Ramos (cell line): ENCODE data around the gene CALHM3.
"Not testable (repeated sequence)": the region's sequence is repeated elsewhere in the genome, so short reads cannot be mapped to it uniquely, and the experiment has no call there.

Source experiments
- in situ Hi-C: fragments of 300-500 bp; cut with MboI; formaldehyde crosslinking; loops from one replicate; pipeline ENCODE4 v1.14.3; 2022; ENCODE audit warnings: low sequenced_read_pairs; ENCODE audit not compliant: unreplicated experiment

The CALHM3 gene

DNA sequence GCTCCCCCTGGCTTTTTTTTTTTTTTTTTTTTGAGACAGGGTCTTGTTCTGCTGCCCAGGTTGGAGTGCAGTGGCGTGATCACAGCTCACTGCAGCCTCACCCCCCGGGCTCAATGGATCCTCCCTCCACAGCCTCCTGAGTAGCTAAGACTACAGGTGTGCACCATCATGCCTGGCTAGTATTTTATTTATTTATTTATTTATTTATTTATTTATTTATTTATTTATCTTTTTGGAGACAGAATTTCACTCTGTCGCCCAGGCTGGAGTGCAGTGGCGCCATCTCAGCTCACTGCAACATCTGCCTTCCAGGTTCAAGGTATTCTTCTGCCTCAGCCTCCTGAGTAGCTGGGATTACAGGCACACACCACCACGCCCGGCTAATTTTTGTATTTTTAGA, 24.7 kb upstream of the CALHM3 start:
- in situ Hi-C loops: not testable (repeated sequence)

DNA sequence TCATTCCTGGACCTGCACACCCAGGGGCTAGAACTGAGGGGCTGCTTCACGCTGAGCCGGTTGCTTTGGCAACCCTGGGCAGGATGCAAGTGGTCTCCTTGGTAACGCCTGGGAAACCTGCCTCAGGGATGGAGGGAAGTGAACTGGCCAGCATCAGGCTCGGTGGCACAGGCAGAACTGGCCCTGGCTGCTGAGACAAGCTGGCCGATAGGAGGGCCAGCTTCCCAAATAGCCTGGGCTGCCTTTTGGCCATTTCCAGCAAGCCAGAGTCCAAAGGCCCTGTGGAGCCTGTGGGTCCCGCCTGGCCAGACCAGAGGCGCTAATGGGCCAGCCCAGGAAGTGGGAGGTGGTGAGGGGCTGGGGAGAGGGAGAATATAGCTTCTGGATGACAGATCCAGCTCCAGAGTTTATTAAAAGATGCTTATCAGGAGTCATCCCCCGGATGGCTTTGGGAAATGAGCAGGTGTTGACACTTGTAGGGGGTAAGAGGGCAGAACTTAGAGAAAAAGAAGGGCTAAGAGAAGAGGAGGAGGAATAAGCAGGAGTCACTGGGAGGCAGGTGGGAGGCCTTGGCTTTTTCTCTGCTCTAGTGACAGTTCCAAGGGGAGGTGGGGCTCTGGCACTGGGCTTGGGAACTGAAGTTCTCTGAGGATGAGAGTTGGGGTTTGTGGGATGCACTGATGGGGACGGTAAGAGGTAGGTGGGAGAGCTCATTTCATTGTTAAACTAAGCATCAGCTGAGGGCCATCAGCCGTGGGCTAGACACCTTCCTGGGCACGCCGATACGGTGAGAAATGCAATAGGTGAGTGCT, 24.0 kb upstream of the CALHM3 start:
- in situ Hi-C loops: no loop called here

DNA sequence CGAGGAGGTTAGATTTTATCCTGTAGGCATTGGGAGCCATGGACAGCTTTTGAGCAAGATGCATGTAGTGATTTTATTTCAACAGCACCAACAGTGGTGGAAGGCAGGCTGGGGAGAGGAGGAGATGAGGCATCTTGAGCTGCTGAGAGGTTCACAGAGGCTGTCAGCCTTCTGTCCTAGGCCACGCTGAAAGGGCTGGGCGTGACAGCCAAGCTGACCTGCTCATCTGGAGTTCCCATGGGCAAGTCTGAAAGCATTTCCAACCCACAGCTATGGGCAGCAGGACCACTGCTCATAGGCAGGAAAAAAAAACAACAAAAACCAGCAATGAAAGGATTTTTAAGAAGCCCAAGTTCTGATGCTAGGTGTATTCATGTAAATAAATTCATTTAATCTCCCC, 22.1 kb upstream of the CALHM3 start:
- in situ Hi-C loops: no loop called here

DNA sequence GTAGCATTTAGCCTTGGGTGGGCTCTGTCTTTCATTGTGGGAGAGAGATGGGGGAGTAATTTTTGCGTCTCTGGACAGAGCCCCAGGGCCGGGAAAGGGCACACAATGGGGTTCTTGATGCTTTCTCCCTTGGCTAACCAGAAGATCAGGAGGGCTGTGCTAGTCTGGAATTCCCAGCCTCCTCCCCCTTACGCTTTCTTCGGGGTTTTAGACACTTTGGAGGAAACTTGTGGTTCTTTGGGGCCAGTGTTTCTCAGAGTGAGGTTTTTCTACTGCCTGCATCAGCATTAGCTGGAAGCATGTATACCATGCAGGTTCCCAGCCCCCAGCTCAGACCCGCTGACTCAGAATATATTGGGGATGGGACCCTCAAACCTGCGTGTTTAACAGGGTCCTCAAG, 21.4 kb upstream of the CALHM3 start:
- in situ Hi-C loops: no loop called here

DNA sequence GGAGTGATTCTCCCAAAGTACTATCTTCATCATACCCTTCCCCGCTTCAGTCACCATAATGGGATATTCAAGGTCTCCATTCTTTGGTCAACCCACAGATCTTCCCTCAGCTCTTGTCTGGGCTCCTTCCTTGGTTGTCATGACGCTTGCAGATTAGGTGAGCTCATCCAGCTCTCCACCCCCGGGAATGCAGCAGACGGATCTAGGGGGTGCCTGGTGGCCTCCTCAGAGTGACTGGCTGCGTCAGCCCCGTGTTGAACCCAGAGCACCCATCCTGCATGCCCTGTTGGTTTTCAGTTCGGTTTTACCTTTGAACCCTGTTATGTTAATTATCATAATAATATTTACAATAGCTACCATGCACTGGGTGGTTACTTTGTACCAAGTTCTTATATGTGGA, 20.8 kb upstream of the CALHM3 start:
- in situ Hi-C loops: loop anchor here (25.0 kb wide), 1 partner anchor 588 kb away; the partner anchor contains the start of gene CNNM2

DNA sequence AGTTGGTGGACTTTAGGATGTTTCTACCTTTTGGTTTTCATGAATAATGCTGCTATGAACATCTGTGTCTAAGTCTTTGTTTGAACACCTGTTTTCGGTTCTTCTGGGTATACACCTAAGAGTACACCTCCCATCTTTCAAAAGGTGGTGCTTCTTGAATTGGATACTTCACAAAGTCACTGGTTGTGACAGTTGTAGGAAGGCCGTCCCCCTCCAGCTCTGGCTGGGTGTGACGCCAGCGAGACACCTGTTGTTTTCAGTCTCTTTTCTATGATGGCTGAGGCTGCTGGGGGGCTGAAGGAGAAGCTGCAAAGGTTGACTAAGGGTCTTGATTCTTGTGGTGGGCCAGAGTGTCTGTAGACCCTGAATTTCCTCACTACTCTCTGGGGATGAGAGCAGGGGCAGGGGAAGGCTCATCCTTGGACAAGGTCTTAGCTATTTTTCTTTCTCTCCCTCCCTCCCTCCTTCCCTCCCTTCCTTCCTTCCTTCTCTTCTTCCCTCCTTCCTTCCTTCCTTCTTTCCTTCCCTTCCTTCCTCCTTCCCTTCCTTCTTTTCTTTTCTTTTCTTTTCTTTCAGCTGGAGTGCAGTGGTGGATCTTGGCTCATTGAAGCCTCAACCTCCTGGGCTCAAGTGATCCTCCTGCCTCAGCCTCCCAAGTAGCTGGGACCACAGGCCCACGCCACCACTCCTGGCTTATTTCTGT, 20.0 kb upstream of the CALHM3 start:
- in situ Hi-C loops: loop anchor here (25.0 kb wide), 1 partner anchor 587 kb away; the partner anchor contains the start of gene CNNM2

DNA sequence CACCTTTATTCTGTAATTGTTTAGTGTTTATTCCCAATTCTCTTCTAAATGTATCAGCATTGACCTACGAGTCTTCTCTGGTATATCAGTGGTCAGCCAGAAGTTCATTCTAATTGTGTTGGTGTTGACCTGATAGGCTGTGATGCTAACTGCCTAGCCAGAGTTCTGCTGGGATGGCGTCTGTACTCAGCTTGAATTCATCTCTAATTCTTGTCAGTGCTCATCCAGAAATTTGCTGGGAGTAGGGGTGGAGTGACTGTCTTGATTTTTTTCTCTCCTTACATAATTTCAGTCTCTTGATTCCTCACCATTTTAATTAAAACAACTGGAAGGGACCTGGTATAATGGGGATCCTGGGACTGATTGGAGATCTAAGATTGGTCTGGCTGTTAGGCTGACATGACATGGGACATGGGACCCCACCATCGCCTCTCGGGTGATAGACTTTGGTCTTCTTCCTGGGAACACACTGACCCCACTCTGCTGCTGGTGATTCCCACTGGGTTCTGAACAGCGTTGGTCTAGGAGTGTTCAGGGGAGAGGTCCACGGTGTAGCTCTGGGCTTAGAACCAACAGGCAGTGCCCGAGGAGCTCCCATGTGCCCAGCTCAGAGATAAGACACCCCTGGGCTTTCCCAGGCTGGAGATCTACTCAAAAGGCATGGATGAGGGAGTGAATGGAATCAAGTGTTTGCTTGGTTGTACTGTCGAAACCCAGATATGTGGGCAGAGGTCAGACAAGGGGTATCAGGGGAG, 18.3 kb upstream of the CALHM3 start:
- in situ Hi-C loops: loop anchor here (25.0 kb wide), 1 partner anchor 585 kb away; the partner anchor contains the start of gene CNNM2

DNA sequence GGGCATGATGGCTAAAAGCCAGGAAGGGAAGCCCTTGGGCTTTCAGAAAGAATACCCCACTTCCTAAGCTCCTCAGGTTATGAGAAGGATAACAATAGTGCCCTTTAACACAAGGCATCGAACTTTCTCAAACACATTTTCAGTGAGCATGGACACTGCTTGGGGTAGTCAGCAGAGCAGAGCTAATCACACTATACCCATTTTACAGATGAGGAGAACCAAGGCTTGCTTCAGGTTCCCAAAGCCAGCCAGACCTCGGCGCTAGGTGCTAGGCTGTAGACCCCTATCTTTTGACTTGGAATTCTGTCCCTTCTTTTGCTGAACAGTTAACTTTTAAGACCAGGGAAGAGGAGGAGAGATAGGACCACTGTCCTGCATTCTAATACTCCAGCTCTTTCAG, 16.3 kb upstream of the CALHM3 start:
- in situ Hi-C loops: loop anchor here (25.0 kb wide), 1 partner anchor 583 kb away; the partner anchor contains the start of gene CNNM2

DNA sequence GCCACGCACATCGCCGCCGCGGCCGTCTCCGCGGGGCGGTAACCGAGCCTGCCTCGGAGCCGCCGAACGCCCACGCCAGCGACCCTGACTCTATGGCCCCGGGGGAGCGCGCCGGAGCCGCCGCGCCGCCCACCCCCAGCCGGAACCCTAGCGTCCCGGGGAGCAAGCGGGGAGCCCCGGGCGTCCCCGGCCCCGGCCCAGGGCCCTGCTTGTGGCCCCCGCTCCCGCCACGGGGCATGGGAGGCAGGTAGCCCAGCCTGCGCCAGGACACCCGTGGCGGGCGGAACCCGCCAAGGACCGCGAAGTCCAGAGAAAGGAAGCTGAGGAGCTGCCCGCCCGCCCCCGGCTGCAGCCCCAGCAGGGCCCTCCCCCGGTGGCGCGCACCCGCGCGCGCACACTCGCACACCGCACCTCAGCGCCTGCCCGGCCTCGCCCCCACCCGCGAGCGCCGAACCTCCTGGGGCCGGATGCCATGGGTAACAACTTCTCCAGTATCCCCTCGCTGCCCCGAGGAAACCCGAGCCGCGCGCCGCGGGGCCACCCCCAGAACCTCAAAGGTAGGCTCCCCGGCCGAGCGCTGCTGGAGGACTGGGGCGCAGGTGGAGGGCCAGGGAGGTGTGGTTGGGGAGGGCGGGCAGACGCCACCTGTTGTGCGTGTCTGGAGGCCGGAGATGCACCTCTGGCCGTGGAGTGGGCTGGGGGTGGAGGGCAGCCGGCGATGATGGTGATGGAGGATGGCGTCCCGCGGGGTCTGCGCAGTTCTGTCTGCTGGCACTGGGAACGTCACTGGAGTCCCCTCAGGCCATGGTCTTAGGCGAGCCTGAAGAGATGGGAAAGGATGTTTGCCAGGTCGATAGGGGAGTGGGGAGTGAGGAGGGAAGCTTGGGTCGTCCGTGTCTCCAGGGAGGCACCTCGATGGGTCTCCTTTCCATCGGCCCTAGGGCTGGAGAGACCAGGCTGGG, 15.2 kb upstream of the CALHM3 start:
- in situ Hi-C loops: loop anchor here (25.0 kb wide), 1 partner anchor 582 kb away; the partner anchor contains the start of gene CNNM2

DNA sequence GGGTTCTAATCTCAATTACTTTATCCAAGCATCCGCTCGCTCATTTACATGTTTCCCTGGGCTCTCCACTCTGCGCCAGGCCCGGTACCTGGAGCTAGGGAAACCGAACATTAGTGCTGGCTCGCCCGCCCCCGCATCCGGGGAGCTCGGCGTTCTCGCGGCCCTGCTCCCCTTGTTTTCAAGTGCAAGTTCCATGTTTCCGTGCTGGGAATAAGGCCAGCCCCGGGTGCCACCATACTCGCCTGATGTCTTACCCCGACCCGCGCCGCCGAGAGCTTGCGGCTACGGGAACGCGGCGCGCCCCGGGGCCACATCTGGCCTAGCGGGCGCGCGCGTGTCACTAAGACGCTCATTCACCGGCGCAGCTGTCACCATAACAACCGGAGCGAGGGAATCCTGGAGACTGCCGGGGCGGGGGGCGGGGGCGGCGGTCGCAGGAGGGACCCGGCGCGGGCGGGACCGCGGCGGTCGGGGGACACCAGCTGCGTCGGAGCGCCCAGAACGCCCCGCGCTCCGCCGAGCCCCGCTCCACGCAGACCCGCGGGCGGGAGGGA, 14.4 kb upstream of the CALHM3 start, which contains the start of gene NEURL1:
NEURL1 (plus strand) TSS at position 344 of the 554 bp plus-strand sequence. CDS start 683 bp downstream, outside the sequence.
- in situ Hi-C loops: loop anchor here (25.0 kb wide), 1 partner anchor 581 kb away; the partner anchor contains the start of gene CNNM2

DNA sequence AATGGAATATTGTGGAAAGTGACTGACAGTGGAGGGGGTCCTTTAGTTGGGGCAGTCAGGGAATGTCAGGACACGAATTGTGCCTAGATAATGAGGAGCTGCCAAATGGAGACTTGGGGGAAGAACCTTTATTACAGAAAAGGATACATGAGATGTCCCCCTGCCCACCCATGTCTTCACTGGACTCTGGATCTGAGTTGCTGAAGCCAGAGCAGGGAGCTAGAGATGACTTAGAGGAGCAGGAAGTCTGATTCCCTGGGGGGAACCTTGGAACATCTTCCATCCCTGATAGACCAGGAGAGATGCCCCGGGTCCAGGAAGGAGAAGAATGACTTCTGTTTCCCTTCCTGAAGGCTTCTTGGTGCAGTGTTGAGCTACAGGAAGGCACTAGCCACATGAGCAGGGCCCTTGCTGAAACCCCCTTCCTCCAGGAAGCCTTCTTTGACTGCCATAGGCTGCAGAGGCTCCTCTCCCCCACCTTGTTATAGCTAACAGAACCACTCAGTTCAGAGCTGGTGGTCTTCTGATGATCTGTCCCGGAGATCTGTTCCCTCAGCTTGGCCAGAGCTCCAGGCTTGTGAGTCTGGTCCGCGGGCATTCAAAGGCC, 13.7 kb upstream of the CALHM3 start:
- in situ Hi-C loops: loop anchor here (25.0 kb wide), 1 partner anchor 580 kb away; the partner anchor contains the start of gene CNNM2

DNA sequence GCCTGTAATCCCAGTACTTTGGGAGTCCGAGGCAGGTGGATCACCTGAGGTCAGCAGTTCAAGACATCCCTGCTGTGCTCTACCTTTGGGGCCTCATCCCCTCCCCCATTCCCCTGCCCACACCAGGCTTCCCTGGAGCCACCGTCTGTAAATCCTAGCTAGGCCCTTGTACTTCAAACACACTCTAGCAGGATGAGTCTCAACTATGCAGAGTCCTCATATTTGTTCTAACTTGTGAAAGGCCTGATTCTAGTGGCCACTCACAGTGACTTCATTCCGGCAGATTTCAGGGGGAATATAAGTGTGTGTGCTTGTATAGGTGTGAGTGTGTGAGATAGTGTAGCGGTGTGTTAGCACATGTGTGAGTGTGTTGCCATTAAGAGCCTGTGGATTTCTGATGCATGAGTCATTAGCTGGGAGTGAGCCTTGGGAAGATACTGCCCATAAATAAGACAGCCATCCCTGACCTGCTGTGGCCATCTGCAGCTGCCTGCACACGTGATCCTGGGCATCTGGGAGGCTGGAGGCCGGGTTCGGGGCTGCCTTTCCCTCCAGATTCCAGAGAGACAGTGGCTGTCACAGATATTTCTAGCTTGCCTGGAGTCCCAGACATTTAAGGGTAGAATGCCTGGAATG, 12.8 kb upstream of the CALHM3 start:
- in situ Hi-C loops: loop anchor here (25.0 kb wide), 1 partner anchor 580 kb away; the partner anchor contains the start of gene CNNM2

DNA sequence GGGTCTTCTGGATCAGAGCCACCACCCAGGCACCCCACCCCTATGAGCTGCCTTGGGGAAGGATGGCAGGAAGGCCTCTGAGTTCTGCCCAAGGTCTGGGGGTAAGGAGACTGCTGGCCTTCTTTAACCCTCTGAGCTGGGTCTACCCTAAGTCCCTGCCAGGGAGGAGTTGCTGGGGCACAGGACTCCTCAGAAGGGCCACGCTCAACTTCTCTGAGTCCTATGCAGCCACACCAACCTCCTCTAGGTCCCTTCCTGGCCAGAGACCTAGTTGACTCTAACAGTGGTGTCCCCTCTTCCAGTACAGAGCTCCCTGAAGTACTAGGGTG, 11.9 kb upstream of the CALHM3 start:
- in situ Hi-C loops: loop anchor here (25.0 kb wide), 1 partner anchor 579 kb away; the partner anchor contains the start of gene CNNM2

DNA sequence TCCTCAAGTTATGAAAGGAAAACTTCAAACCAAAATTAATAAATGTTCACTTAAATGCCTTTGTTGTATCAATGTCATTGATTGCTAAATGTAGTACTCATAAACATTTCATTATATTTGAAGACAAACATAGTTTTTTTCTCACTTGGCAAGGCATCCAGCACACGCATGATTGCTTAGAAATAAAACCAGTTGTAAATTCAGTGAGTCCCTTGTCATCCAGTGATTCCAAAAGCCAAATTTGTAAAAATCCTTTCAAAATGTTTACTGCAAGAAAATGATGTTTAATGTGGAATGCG, 8.3 kb upstream of the CALHM3 start:
- in situ Hi-C loops: loop anchor here (25.0 kb wide), 1 partner anchor 575 kb away; the partner anchor contains the start of gene CNNM2

DNA sequence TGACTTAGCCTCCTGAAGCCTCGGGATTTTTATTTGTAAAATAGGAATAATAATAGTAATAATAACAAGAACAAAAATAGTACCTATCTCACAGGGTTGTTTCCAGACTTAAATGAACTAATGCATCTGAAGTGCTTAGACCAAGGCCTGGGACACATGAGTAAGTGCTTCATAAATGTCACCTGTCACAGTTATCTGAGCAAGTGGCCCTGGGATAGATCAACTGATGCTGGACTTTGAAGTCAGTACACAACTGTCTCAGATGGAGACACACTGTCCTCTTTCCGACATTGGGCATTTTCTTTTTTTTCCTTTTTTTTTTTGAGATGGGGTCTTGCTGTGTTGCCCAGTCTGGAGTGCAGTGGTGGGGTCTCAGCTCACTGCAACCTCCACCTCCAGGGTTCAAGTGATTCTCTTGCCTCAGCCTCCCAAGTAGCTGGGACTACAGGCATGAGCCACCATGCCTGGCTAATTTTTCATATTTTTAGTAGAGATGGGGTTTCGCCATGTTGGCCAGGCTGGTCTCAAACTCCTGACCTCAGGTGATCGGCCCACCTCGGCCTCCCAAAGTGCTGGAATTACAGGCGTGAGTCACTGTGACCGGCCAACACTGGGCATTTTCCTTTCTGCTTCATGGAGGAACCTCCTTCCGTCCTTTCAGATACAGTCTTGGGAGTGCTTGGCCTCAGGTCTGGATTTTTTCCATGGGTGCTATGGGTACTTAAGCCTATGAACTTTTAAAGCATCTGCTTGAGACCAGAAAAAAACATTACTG, 7.8 kb upstream of the CALHM3 start:
- in situ Hi-C loops: loop anchor here (25.0 kb wide), 1 partner anchor 575 kb away; the partner anchor contains the start of gene CNNM2

DNA sequence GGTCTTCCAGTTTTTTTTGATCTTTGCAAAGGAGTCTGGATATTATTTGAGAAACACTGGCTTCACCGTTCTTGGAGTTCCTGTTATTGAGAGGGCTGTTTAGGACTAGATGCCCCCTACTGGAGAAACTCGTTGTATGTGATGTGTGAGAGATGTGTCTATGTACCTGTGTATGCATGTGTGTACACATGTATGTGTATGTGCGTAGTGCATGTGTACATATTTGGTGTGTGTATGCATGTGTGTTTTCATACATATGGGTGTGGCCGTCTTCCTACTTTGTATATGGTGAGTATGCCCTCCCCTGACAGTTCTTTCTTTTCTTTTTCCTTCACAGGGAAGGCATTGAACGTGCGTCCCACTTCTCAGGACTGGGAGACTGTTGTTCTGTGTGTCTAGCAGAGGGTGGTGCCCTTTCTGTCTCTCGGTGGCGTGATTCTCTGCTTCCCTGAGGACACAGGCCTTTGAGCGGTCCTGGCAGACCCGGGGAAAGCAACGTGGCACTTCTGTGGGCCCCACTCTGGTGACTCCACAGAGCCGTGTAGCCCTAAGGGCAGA, 3.0 kb upstream of the CALHM3 start:
- in situ Hi-C loops: loop anchor here (25.0 kb wide), 1 partner anchor 570 kb away; the partner anchor contains the start of gene CNNM2

DNA sequence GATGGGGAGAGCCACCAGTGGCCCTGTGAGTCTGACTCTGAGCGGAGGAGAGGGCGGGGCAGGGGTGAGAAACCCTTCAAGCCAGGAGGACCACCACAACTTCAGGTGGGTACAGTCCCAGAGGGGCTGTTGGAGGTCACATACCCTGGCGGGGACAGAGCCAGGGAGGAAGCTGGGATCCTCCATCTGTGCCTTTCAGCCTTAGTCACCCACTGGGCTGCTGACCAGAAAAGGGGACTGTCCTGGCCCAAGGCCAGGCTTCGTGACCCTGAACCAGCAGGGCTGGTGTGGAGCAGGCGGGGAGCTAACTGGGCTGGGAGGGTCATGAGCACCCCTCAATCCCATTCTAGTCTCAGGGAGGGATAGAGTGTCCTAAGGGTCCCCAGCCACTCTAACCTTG, 1.5 kb upstream of the CALHM3 start:
- in situ Hi-C loops: loop anchor here (25.0 kb wide), 1 partner anchor 568 kb away; the partner anchor contains the start of gene CNNM2
